Neural cell (in vitro differentiated cells): Measurements from ENCODE around the gene PYDC1. TPM values are rescaled to one million over a fixed set of nuclear protein-coding genes. Genes with fewer than 3 reads are reported as not detected.

Source experiments
- H2AFZ ChIP-seq: fragments of 200-600, 300-800 bp; sonication (generic), shearing (Covaris generic); 2 replicates; pipeline ENCODE4 v1.6.0; 2014; ENCODE audit warnings: low read depth, mild to moderate bottlenecking, antibody characterized with exemption, low read length, moderate library complexity
- H3F3A ChIP-seq: fragments of 200-600 bp; shearing (Covaris generic); 2 replicates; pipeline ENCODE4 v1.6.1; 2016; ENCODE audit warnings: mild to moderate bottlenecking, moderate library complexity, mixed read lengths, antibody characterized with exemption, low read length; ENCODE audit not compliant: insufficient read depth, poor library complexity, severe bottlenecking
- H3K27ac ChIP-seq: fragments of 200-600, 300-800 bp; sonication (generic), shearing (Covaris generic); 2 replicates; pipeline ENCODE4 v1.5.1; 2014; ENCODE audit warnings: mild to moderate bottlenecking, low read length, moderate library complexity
- H3K27me3 ChIP-seq: fragments of 300-800, 200-600 bp; sonication (generic), shearing (Covaris generic); 2 replicates; pipeline ENCODE4 v1.6.0; 2014; ENCODE audit warnings: mild to moderate bottlenecking, low read depth, low read length, moderate library complexity; ENCODE audit not compliant: insufficient read depth
- H3K36me3 ChIP-seq: fragments of 300-800, 200-600 bp; sonication (generic), shearing (Covaris generic); 2 replicates; pipeline ENCODE4 v1.5.1; 2014; ENCODE audit warnings: mild to moderate bottlenecking, antibody characterized with exemption, low read length, moderate library complexity; ENCODE audit not compliant: insufficient read depth
- H3K4me2 ChIP-seq: fragments of 300-800, 200-600 bp; sonication (generic), shearing (Covaris generic); 2 replicates; pipeline ENCODE4 v1.6.0; 2014; ENCODE audit warnings: mild to moderate bottlenecking, low read length
- H3K4me3 ChIP-seq: fragments of 300-800, 200-600 bp; sonication (generic), shearing (Covaris generic); 2 replicates; pipeline ENCODE4 v1.5.1; 2014; ENCODE audit warnings: mild to moderate bottlenecking, low read length, moderate library complexity
- H3K79me2 ChIP-seq: fragments of 200-600 bp; shearing (Covaris generic); replicated peaks from 2 replicates; pipeline ENCODE4 v1.6.0; 2014; ENCODE audit warnings: mild to moderate bottlenecking, low read length, moderate library complexity; ENCODE audit not compliant: insufficient read depth
- H3K9ac ChIP-seq: fragments of 300-800, 200-600 bp; sonication (generic), shearing (Covaris generic); 2 replicates; pipeline ENCODE4 v1.6.1; 2016; ENCODE audit warnings: mild to moderate bottlenecking, low read length, mixed read lengths
- H3K9me2 ChIP-seq: fragments of 200-600 bp; shearing (Covaris generic); 2 replicates; pipeline ENCODE4 v1.6.1; 2016; ENCODE audit warnings: mild to moderate bottlenecking, low read length, mixed read lengths; ENCODE audit not compliant: insufficient read depth
- H3K9me3 ChIP-seq: fragments of 200-600, 300-800 bp; sonication (generic), shearing (Covaris generic); 2 replicates; pipeline ENCODE4 v1.6.1; 2016; ENCODE audit warnings: mild to moderate bottlenecking, mixed run types, low read length, moderate library complexity, mixed read lengths
- H4K20me1 ChIP-seq: fragments of 200-600 bp; shearing (Covaris generic); 2 replicates; pipeline ENCODE4 v1.6.1; 2016; ENCODE audit warnings: mild to moderate bottlenecking, mixed run types; ENCODE audit not compliant: insufficient read depth
- CTCF ChIP-seq: fragments of 450-650 bp; IDR thresholded peaks from 2 replicates; pipeline ENCODE4 v1.5.1; 2014; ENCODE audit warnings: antibody characterized with exemption, mild to moderate bottlenecking, moderate library complexity; ENCODE audit not compliant: poor library complexity, severe bottlenecking
- EP300 ChIP-seq: fragments of 450-650 bp; conservative IDR thresholded peaks from 2 replicates; pipeline ENCODE4 v1.6.1; 2014; ENCODE audit warnings: antibody characterized with exemption, mild to moderate bottlenecking, moderate library complexity; ENCODE audit not compliant: poor library complexity, severe bottlenecking
- EZH2 ChIP-seq: fragments of 200-600, 300-800 bp; shearing (Covaris generic), sonication (generic); IDR thresholded peaks from 2 replicates; pipeline ENCODE4 v1.6.1; 2014; ENCODE audit warnings: antibody characterized with exemption, low read length, borderline replicate concordance, mild to moderate bottlenecking; ENCODE audit not compliant: insufficient read depth, poor library complexity, severe bottlenecking
- MXI1 ChIP-seq: fragments of 450-650 bp; conservative IDR thresholded peaks from 2 replicates; pipeline ENCODE4 v1.6.1; 2014; ENCODE audit warnings: antibody characterized with exemption, mild to moderate bottlenecking; ENCODE audit not compliant: poor library complexity, severe bottlenecking
- POLR2AphosphoS5 ChIP-seq: IDR thresholded peaks from 2 replicates; pipeline ENCODE4 v1.6.1; 2012
- RAD21 ChIP-seq: fragments of 450-650 bp; conservative IDR thresholded peaks from 2 replicates; pipeline ENCODE4 v1.6.1; 2014; ENCODE audit warnings: antibody characterized with exemption, mild to moderate bottlenecking, moderate library complexity
- REST ChIP-seq: IDR thresholded peaks from 2 replicates; pipeline ENCODE4 v1.6.1; 2012; ENCODE audit warnings: borderline replicate concordance
- SMC3 ChIP-seq: fragments of 450-650 bp; conservative IDR thresholded peaks from 2 replicates; pipeline ENCODE4 v1.6.1; 2014; ENCODE audit warnings: antibody characterized with exemption, mild to moderate bottlenecking, moderate library complexity; ENCODE audit not compliant: poor library complexity
- TAF1 ChIP-seq: IDR thresholded peaks from 2 replicates; pipeline ENCODE4 v1.6.1; 2012; ENCODE audit warnings: low read depth
- polyA plus RNA-seq: library from polyadenylated mRNA; depleted of rRNA; stranded (reverse); fragments of >200 nt; gene quantifications from 2 replicates; pipeline ENCODE4 v1.2.3, GENCODE V29; 2014

PYDC1 gene
- polyA plus RNA-seq, 1 donor from 2014 or later = not detected

- H3F3A ChIP-seq = no peaks in the 10 kb centered on the region
- H3K27ac ChIP-seq = no peak overlapping the region
- no peaks in the 10 kb centered on the region for H3K36me3 ChIP-seq
- TF ChIP-seq SMC3 (no peak), EZH2 (no peak), POLR2AphosphoS5 (no peak), MXI1 (no peak), RAD21 (no peak), EP300 (no peak), CTCF (no peak), TAF1 (no peak), REST (no peak)
- no peak overlapping the region for H3K9ac ChIP-seq
- no peak overlapping the region for H2AFZ ChIP-seq
- no peaks in the 10 kb centered on the region for H4K20me1 ChIP-seq
- no peak overlapping the region for H3K4me2 ChIP-seq
- H3K27me3 ChIP-seq = no peaks in the 10 kb centered on the region
- no peaks in the 10 kb centered on the region for H3K9me3 ChIP-seq
- H3K9me2 ChIP-seq = no peaks in the 10 kb centered on the region
- no peaks in the 10 kb centered on the region for H3K79me2 ChIP-seq
- no peak overlapping the region for H3K4me3 ChIP-seq
Observed at GRCh38 chr16:31238041-31238440, 21.1 kb upstream of the PYDC1 start.

GRCh38 chr16:31229501-31229900 is 12.6 kb upstream of the PYDC1 start:
- Histone ChIP-seq H3K36me3 (no peaks in the 10 kb centered on the region), H3K9me2 (no peaks in the 10 kb centered on the region), H3F3A (no peaks in the 10 kb centered on the region), H3K4me2 (no peak overlapping the region), H3K9ac (no peak overlapping the region), H3K9me3 (no peaks in the 10 kb centered on the region), H3K27me3 (no peaks in the 10 kb centered on the region), H2AFZ (no peak overlapping the region), H4K20me1 (no peaks in the 10 kb centered on the region), H3K27ac (no peak overlapping the region), H3K79me2 (no peaks in the 10 kb centered on the region), H3K4me3 (no peak overlapping the region)
- TF ChIP-seq EZH2 (no peak), CTCF (no peak), SMC3 (no peak), RAD21 (no peak), MXI1 (no peak), REST (no peak), POLR2AphosphoS5 (no peak), TAF1 (no peak)
